Breast epithelium (tissue), 4 donors: ENCODE data around the gene ANAPC2. TPM values are rescaled to one million over a fixed set of nuclear protein-coding genes. Genes with fewer than 3 reads are reported as not detected.

Experiments
- DNase-seq, 2 donors: peaks; one replicate each; pipeline ENCODE4 v3.0.0-alpha.2; 2019; ENCODE audit warnings: low spot score in 2 of 2
- H3K27ac ChIP-seq, 2 donors: fragments of 200-600 bp; sonication (generic) in 1 of 2; one replicate each; pipeline ENCODE4 v1.5.1; 2016 to 2019; ENCODE audit warnings: mild to moderate bottlenecking in 1 of 2
- H3K27me3 ChIP-seq, 2 donors: fragments of 200-600 bp; sonication (generic) in 1 of 2; one replicate each; pipeline versions ENCODE4 v1.5.1 to v1.6.0; 2017 to 2019; ENCODE audit warnings: control low read depth in 1 of 2, mild to moderate bottlenecking in 1 of 2
- H3K36me3 ChIP-seq: fragments of 200-600 bp; one replicate; pipeline ENCODE4 v1.5.1; 2019
- H3K4me1 ChIP-seq, 2 donors: fragments of 200-600 bp; sonication (generic); one replicate each; pipeline ENCODE4 v1.5.1; 2016 to 2019; ENCODE audit warnings: control low read depth in 1 of 2
- H3K4me3 ChIP-seq, 3 donors: fragments of 200-600 bp; sonication (generic); 1 replicate in 2 of 3; 2 replicates in 1 of 3; pipeline ENCODE4 v1.5.1; 2016 to 2019; ENCODE audit warnings: mild to moderate bottlenecking in 3 of 3, moderate library complexity in 2 of 3
- H3K9me3 ChIP-seq, 2 donors: fragments of 200-600 bp; sonication (generic) in 1 of 2; one replicate each; pipeline ENCODE4 v1.5.1; 2016 to 2019; ENCODE audit warnings: control low read depth in 1 of 2
- CTCF ChIP-seq, 3 donors: fragments of 450-650 bp; IDR thresholded peaks; one replicate each; pipeline ENCODE4 v1.5.1; 2016 to 2017; ENCODE audit warnings: antibody characterized with exemption in 3 of 3, mild to moderate bottlenecking in 3 of 3, moderate library complexity in 3 of 3
- POLR2A ChIP-seq: fragments of 450-650 bp; IDR thresholded peaks from one replicate; pipeline ENCODE4 v1.6.1; 2016; ENCODE audit warnings: antibody characterized with exemption, mild to moderate bottlenecking, moderate library complexity
- POLR2AphosphoS5 ChIP-seq, 3 donors: sonication (generic); formaldehyde crosslinking; IDR thresholded peaks; one replicate each; pipeline ENCODE4 v1.6.1; 2017; ENCODE audit warnings: antibody characterized with exemption in 3 of 3
- intact Hi-C: fragments of 100-400 bp; cut with DNase I; formaldehyde crosslinking; loops from one replicate; pipeline ENCODE4 v1.15.1; 2023; ENCODE audit warnings: low total_unique reads
- total RNA-seq, 3 donors: library from RNA; depleted of rRNA; stranded (reverse); fragments of >200 nt; gene quantifications; one replicate each; pipeline ENCODE4 v1.1.0, GENCODE V29; 2016

Gene ANAPC2
- total RNA-seq, 3 donors from 2014 or later: 32.0 to 35.7 (median 32.9) TPM

- Histone ChIP-seq H3K4me3 (peak overlapping the region; percentile 70 to 85 (median 77)), H3K27me3 (peaks cover 0 to 3% of the 10 kb centered on the region in 2 donors), H3K36me3 (no peaks in the 10 kb centered on the region), H3K27ac (peak overlapping the region; percentile 92 to 97), H3K4me1 (peaks cover 7 to 15% of the 10 kb centered on the region in 2 donors), H3K9me3 (no peaks in the 10 kb centered on the region)
- intact Hi-C loops: no loop called here
- TF ChIP-seq POLR2AphosphoS5 (IDR thresholded peaks at IDR 0.05) (no peak), CTCF (IDR thresholded peaks at IDR 0.05) (no peak), POLR2A (peak; percentile 39)
- DNase-seq: peak; percentile 97 to 98
Measured at GRCh38 chr9:137223078-137223970, 35.0 kb upstream of the ANAPC2 start.

- DNase-seq: no peak
- intact Hi-C loops: no loop called here
- no peak for TF ChIP-seq POLR2A
- TF ChIP-seq POLR2AphosphoS5 (IDR thresholded peaks at IDR 0.05): no peak
- TF ChIP-seq CTCF (IDR thresholded peaks at IDR 0.05): no peak
- Histone ChIP-seq H3K4me3 (peak within 1 kb of the TSS; percentile 70 to 85 (median 77)), H3K9me3 (no peaks in the 10 kb centered on the region), H3K27ac (peak within 1 kb of the TSS; percentile 92 to 97), H3K36me3 (no peaks in the 10 kb centered on the region), H3K27me3 (no peaks in the 10 kb centered on the region), H3K4me1 (peaks cover 7 to 24% of the 10 kb centered on the region in 2 donors)
Measured at GRCh38 chr9:137222190-137223077, 34.1 kb upstream of the ANAPC2 start, which contains the start of gene RNF208. TSS of gene RNF208 (minus strand) at chr9:137222240. CDS start at chr9:137221212, 1,028 bp downstream.

DNA sequence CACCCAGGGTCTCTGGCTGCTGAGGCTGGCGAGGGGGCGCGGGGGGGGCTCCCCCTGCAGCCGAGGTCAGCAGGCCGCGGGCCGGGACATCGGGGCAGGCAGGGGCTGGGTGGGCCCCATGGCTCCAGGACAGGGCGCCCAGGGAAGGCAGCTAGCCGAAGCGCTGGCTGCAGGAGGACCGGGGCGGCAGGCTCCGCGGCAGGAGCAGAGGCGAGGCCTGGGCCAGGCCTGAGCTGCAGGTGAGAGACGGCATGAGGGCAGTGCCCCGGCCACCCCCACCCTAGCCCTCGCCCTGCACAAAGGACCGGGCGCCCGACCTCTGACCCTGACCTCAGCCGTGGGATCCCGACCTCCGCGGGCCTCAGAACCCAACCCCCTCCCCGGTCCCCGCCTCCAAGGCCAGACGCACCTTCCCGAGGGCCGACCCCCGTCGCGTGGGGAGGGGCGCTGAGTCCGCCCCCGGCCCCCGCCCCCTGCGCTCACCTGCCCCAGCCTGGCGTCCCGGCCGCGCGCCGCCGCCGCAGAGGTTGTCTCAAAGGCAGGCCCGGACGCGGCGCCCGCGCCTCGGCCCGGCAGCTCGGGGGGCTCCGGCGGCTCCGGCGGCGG, 33.2 kb upstream of the ANAPC2 start:
- H3K4me3 ChIP-seq: peak overlapping the region; percentile 35 to 85 (median 77)
- H3K9me3 ChIP-seq: no peaks in the 10 kb centered on the region
- TF ChIP-seq POLR2AphosphoS5 (IDR thresholded peaks at IDR 0.05): no peak
- no peak for TF ChIP-seq CTCF (IDR thresholded peaks at IDR 0.05)
- no peak for TF ChIP-seq POLR2A
- no peaks in the 10 kb centered on the region for H3K27me3 ChIP-seq
- DNase-seq: no peak
- H3K4me1 ChIP-seq: peaks cover 7 to 27% of the 10 kb centered on the region in 2 donors
- H3K27ac ChIP-seq: peak overlapping the region in 1 of 2 donors; percentile 54
- intact Hi-C loops: no loop called here
- no peaks in the 10 kb centered on the region for H3K36me3 ChIP-seq

- Histone ChIP-seq H3K27me3 (no peaks in the 10 kb centered on the region), H3K36me3 (no peaks in the 10 kb centered on the region), H3K27ac (no peak overlapping the region), H3K4me1 (peaks cover 7 to 25% of the 10 kb centered on the region in 2 donors), H3K9me3 (no peaks in the 10 kb centered on the region), H3K4me3 (peak overlapping the region; percentile 35 to 85 (median 77))
- TF ChIP-seq POLR2A: no peak
- TF ChIP-seq CTCF (IDR thresholded peaks at IDR 0.05): no peak
- TF ChIP-seq POLR2AphosphoS5 (IDR thresholded peaks at IDR 0.05): no peak
- DNase-seq: no peak
- intact Hi-C loops: no loop called here
Measured at GRCh38 chr9:137221095-137221505, 32.7 kb upstream of the ANAPC2 start.
